Stimulated activated effector memory CD8-positive, alpha-beta T cell treated with anti-CD3 and anti-CD28 coated beads, Interleukin-12 subunit alpha, Interleukin-12 subunit beta, amount 100 ng/mL, for 72 hours (primary cell): ENCODE data around the gene PPP2R3A.

Experiments
- ATAC-seq: fragments of 150-1000 bp; cut with Tn5 transposase; 2 replicates; pipeline ENCODE4 v1.10.0; 2021
- DNase-seq, 2 donors: peaks; one replicate each; pipeline ENCODE4 v3.0.0; 2021 to 2022; ENCODE audit warnings: low spot score in 2 of 2
- H3K27ac Mint-ChIP-seq: one replicate; pipeline ENCODE4 v1.8.0; 2022; ENCODE audit warnings: mild to moderate bottlenecking, mixed read lengths
- H3K36me3 Mint-ChIP-seq: one replicate; pipeline ENCODE4 v1.8.0; 2022; ENCODE audit warnings: mild to moderate bottlenecking, mixed read lengths
- H3K4me1 Mint-ChIP-seq: one replicate; pipeline ENCODE4 v1.8.0; 2022; ENCODE audit warnings: mixed read lengths
- H3K4me3 Mint-ChIP-seq: one replicate; pipeline ENCODE4 v1.8.0; 2022; ENCODE audit warnings: mild to moderate bottlenecking, mixed read lengths
- H3K9me3 Mint-ChIP-seq: one replicate; pipeline ENCODE4 v1.8.0; 2022; ENCODE audit warnings: mixed read lengths

PPP2R3A gene

DNA sequence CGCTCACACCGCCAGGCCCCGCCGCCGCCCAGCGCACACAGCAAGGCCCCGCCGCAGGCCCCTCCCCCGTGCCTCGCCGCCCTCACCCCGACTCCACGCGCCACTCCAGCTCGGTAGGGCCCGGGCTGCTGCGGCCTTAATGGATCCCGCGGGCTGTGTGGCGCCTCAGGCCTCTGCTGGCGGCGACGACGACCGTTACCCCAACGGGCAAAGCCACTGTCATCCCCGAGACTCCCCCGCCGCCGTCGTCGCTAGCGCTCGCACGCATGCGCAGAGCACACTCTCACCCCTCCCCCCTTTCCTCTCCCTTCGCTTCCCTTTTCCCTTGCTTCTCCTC is 230.5 kb downstream of the PPP2R3A start, which contains the start of gene MSL2:
MSL2 (minus strand) TSS at position 272 of the 337 bp plus-strand sequence. CDS start 1,222 bp downstream, outside the sequence.
- ATAC-seq: no peak
- H3K27ac Mint-ChIP-seq: peak within 1 kb of the TSS; percentile 98
- DNase-seq: no peak
- H3K36me3 Mint-ChIP-seq: peaks cover 61% of the 10 kb centered on the region
- H3K4me3 Mint-ChIP-seq: peak within 1 kb of the TSS; percentile 82
- peaks cover 41% of the 10 kb centered on the region for H3K4me1 Mint-ChIP-seq
- H3K9me3 Mint-ChIP-seq: no peaks in the 10 kb centered on the region

DNA sequence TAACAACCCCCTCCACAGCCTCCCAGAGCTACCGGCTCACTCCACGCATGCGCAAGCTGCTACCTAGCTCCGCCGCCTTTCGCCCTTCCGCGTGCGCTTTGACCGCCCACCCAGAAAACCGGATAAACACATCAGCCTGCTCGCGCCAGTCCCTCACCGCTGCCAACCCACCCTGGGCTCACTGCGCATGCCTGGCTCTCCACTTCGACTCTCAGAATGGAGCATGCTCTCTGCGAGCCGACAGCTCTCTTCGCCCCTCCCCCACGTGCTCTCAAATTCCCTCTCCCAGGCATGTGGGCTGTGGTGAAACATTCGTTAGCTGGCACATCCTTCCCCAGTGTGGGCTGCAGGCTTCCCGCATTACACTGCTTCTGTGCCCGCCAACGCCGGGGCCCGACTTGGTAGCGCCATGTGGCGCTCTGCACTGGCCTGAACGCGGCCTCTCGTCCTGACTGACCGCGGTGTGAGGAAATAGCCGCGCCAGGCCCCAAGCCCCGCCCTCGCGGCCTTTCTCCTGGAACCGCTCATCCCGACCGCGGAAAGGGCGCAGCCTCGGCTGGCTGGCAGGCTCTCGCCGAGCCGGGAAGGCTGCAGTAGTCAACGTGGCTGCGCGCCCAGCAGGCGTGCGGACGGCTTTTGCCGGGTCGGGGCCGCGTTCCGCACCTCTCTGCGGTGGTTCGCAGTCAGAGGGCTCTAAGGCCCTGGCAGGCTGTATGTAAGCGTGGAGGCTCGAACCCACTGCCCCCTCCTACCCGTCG is 231.1 kb downstream of the PPP2R3A start:
- DNase-seq (peak; percentile 96 to 100), ATAC-seq (peak; percentile 82)
- peaks cover 56% of the 10 kb centered on the region for H3K36me3 Mint-ChIP-seq
- peak overlapping the region; percentile 98 for H3K27ac Mint-ChIP-seq
- H3K4me1 Mint-ChIP-seq: peaks cover 35% of the 10 kb centered on the region
- H3K9me3 Mint-ChIP-seq: no peaks in the 10 kb centered on the region
- H3K4me3 Mint-ChIP-seq: peak overlapping the region; percentile 82

DNA sequence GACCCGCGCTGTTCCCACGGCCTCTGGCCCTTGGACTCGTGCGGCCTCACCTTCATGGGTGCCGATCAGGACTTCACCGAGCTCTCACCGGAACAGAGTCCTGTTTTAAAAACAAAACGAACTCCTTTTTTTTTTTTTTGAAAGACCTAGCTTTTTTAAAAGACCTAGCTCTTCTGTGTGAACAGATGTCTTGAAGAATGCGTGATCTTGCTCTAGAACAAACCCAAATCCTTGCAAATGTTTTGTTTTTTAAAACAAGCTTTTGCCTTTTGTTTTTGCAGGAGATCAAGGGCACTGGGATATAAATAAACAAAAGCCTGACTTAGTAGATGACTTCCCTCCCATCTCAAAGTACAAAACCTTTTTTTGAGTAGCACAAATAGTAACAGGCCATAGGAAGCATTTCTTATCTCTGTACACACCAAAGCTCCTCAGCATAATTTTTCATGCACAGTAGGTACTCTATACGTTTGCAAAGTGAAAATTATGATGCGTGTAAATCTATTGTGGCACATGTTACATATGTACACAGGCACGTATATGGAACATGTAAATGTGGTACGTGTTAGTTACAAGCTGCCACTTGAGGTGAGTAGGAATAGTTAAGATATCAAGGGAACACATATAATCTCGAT is 231.7 kb downstream of the PPP2R3A start:
- Mint-ChIP-seq H3K9me3 (no peaks in the 10 kb centered on the region), H3K4me3 (peak overlapping the region; percentile 82), H3K4me1 (peaks cover 28% of the 10 kb centered on the region), H3K27ac (peak overlapping the region; percentile 98), H3K36me3 (peaks cover 50% of the 10 kb centered on the region)
- DNase-seq (no peak), ATAC-seq (no peak)
